Activated T-helper 9 cell treated with anti-CD3 and anti-CD28 coated beads, Interleukin-2, amount 50 U/mL, for 16 hours (primary cell): ENCODE results near the gene PTP4A2.

Experiments
- DNase-seq: peaks from one replicate; pipeline ENCODE4 v3.0.0-alpha.2; 2020; ENCODE audit warnings: low read depth

PTP4A2 gene

GRCh38 chr1:31859044-31859443 lies 79.1 kb downstream of the PTP4A2 start:
- no peak for DNase-seq

- no peak for DNase-seq
Measured at GRCh38 chr1:31857863-31858262, 80.3 kb downstream of the PTP4A2 start.
